Measurements from ENCODE around the gene FXYD6. TPM values are rescaled to one million over a fixed set of nuclear protein-coding genes. Genes with fewer than 3 reads are reported as not detected.

The FXYD6 gene
- total RNA-seq, 1 donor = 1.3 TPM

- no peak for DNase-seq (ENCODE audit: low read depth)
Observed at GRCh38 chr11:117840881-117841550, 35.4 kb downstream of the FXYD6 start.

DNA sequence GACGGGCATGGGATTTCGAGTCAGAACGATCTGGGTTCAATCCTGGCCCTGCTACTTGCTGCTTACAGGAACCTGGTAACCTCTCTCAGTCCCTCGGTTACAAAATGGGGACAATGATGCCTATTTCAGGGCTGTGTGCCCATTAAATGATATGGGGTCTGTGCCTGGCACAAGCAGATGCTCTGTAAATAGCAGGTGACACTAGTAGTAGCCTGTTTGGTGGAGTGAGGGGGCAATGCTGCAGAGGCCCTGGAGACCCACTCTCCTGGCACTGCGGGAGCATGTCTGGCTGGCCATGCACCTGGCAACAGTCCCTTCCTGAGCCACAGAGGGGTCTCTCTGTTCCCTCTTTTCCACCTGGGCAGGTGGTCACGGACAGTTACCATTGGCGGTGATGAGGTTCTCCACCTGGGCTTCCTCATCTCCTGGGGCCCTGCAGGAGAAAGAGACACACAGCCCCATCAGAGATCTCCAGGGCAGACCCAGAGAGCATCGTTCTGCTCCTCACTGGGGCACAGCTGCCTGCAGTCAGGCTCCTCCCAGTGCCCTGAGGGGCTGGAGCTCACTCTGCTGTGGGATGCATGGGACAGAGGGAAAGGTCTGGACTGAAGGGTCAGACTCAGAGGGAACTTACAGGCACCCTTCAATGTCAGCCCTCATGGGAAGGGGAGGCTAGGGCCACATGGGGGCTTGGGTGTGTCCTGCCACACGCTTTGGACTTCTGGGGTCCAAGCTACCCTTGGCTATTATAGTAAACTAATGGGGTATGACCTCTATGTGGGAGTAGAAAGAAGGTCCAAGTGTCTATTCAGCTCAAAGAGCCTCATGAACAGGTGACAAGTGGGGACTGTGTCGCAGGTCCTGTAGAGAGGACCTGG is 36.3 kb downstream of the FXYD6 start:
- no peak for DNase-seq (ENCODE audit: low read depth)
- no peak overlapping the region for H3K4me3 ChIP-seq (ENCODE audit: low read depth, low read length)
- no peak for TF ChIP-seq CTCF (IDR thresholded peaks at IDR 0.05; ENCODE audit: insufficient read depth, low read length)

More at GRCh38 chr11:117840881-117841550, 35.4 kb downstream of the FXYD6 start:
- no peak overlapping the region for H3K4me3 ChIP-seq (ENCODE audit: low read depth, low read length)
- no peak for TF ChIP-seq CTCF (IDR thresholded peaks at IDR 0.05; ENCODE audit: insufficient read depth, low read length)

- H3K4me3 ChIP-seq (ENCODE audit: low read depth, low read length) = no peak overlapping the region
- DNase-seq (ENCODE audit: low read depth) = no peak
- no peak for TF ChIP-seq CTCF (IDR thresholded peaks at IDR 0.05; ENCODE audit: insufficient read depth, low read length)
Observed at GRCh38 chr11:117839380-117839881, 37.0 kb downstream of the FXYD6 start.

- no peak overlapping the region for H3K4me3 ChIP-seq (ENCODE audit: low read depth, low read length)
- TF ChIP-seq CTCF (IDR thresholded peaks at IDR 0.05; ENCODE audit: insufficient read depth, low read length) = no peak
- DNase-seq (ENCODE audit: low read depth) = no peak
Observed at GRCh38 chr11:117838901-117839300, 37.6 kb downstream of the FXYD6 start.

DNA sequence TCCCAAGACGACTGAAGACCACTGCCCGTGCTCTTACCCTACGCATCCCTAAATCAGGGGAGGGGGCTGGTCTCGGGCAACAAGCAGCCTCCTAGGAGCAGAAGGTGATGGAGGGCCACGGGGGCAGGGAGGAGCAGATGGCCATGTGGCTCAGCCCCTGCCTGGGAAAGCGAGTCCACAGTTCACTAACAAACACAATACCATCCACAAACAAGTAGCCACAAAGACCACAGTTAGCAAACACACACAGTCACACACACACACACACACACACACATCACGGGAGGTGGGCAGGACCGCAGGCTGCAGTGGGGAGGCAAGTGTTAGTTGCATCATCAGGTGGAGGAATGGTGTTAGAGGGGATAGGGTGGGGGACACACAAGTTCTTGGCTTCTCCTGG is 38.7 kb downstream of the FXYD6 start:
- no peak overlapping the region for H3K4me3 ChIP-seq (ENCODE audit: low read depth, low read length)
- no peak for TF ChIP-seq CTCF (IDR thresholded peaks at IDR 0.05; ENCODE audit: insufficient read depth, low read length)
- DNase-seq (ENCODE audit: low read depth) = no peak

DNA sequence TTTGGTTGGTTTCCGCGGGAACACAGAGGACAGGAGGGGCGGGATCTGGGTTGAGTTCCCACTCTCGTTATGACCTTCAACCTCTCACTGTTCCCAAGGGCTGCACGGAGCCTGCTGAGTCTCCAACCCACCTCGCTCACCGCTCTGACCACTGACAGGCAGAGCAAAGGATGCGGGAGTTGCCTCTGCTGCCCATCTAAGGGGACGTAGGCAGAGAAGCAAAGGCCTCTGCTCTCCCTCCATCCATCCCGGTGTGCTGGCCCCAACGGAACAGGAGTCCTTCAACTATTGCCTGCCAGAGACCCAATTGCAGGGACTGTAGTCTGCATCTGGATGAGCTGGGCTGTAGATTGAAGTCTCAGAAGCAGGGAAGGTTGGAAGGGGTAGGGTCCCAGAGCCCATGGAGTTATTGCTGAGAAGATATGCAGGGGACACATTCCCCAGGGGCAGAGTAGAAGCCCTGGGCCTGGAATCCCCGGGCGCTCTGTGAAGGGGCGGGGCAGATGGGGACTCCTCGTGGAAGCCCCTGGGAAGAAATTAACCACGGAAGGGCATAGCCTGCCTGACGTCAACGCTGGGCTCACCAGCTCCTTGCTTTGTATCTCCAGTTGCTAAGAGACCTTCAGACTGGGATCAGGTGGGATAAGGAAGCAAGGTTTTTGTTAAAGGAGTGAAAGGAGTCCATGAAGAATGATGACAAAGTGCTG is 39.2 kb downstream of the FXYD6 start:
- no peak for DNase-seq (ENCODE audit: low read depth)
- TF ChIP-seq CTCF (IDR thresholded peaks at IDR 0.05; ENCODE audit: insufficient read depth, low read length) = no peak
- no peak overlapping the region for H3K4me3 ChIP-seq (ENCODE audit: low read depth, low read length)
